A549 (cell line): ENCODE data around the gene IL4I1. TPM values are rescaled to one million over a fixed set of nuclear protein-coding genes. Genes with fewer than 3 reads are reported as not detected.
A peak's percentile ranks its signal among the peaks of the same experiment; 100 is the strongest.
"Not testable (repeated sequence)": the region's sequence is repeated elsewhere in the genome, so short reads cannot be mapped to it uniquely, and the experiment has no call there.

Experiments
- ATAC-seq, 2 experiments: fragments of 200-7000 bp in 1 of 2; fragments of >200 bp in 1 of 2; cut with Nextera tagmentation in 1 of 2; cut with Tn5 transposase in 1 of 2; 3 replicates each; pipeline versions ENCODE4 v1.8.0 to v1.9.1; 2018 to 2020; ENCODE audit warnings: mild to moderate bottlenecking in 1 of 2, moderate library complexity in 1 of 2
- CTCF ChIA-PET: fragments of 300-600 bp; sonication (Branson Sonifier 250); formaldehyde crosslinking; extraction: SDS; loops from one replicate; lab custom pipeline; 2021; ENCODE audit warnings: antibody characterized with exemption, inconsistent platforms; lab: Yijun Ruan, JAX
- POLR2A ChIA-PET: fragments of 350-600 bp; formaldehyde crosslinking; extraction: SDS; loops from one replicate; lab custom pipeline; 2021; ENCODE audit warnings: antibody characterized with exemption, inconsistent platforms; lab: Yijun Ruan, JAX
- DNase-seq, 2 experiments: peaks; one replicate each; pipeline versions ENCODE4 v3.0.0 to v3.0.0-alpha.2; 2011 to 2016; ENCODE audit warnings: low read depth in 1 of 2, low spot score in 1 of 2
- FAIRE-seq: peaks from 2 replicates; lab custom pipeline; 2011; peaks lifted over from hg19 to GRCh38; lab: Jason Lieb, UNC
- H3K27ac ChIP-seq, 2 experiments: fragments of >200 bp; sonication (Bioruptor Twin); formaldehyde crosslinking; 3 replicates each; pipeline ENCODE4 v1.5.1; 2016 to 2017
- H3K4me1 ChIP-seq: fragments of >200 bp; sonication (Bioruptor Twin); formaldehyde crosslinking; 3 replicates; pipeline ENCODE4 v1.6.1; 2016
- H3K4me2 ChIP-seq: fragments of >200 bp; sonication (Bioruptor Twin); formaldehyde crosslinking; 3 replicates; pipeline ENCODE4 v1.6.1; 2016
- H3K4me3 ChIP-seq: fragments of >200 bp; sonication (Bioruptor Twin); formaldehyde crosslinking; 3 replicates; pipeline ENCODE4 v1.5.1; 2016
- H3K9me3 ChIP-seq: fragments of >200 bp; sonication (Bioruptor Twin); formaldehyde crosslinking; 3 replicates; pipeline ENCODE4 v1.6.1; 2016
- BCL3 ChIP-seq: fragments of >200 bp; sonication (Bioruptor Twin); formaldehyde crosslinking; IDR thresholded peaks from 3 replicates; pipeline ENCODE4 v1.6.1; 2016
- BHLHE40 ChIP-seq: IDR thresholded peaks from 2 replicates; pipeline ENCODE4 v1.6.1; 2012; ENCODE audit warnings: low read depth, low read length, inconsistent platforms
- CBX8 ChIP-seq: fragments of 200-600 bp; sonication (generic); IDR thresholded peaks from 2 replicates; pipeline ENCODE4 v1.6.1; 2016
- CHD2 ChIP-seq: fragments of 150-350 bp; IDR thresholded peaks from 2 replicates; pipeline ENCODE4 v1.6.1; 2014; ENCODE audit warnings: low read length; ENCODE audit not compliant: partially characterized antibody
- EHMT2 ChIP-seq: fragments of 200-600 bp; sonication (generic); IDR thresholded peaks from 2 replicates; pipeline ENCODE4 v1.6.1; 2016; ENCODE audit warnings: antibody characterized with exemption, low read depth, mild to moderate bottlenecking, moderate library complexity
- ELK1 ChIP-seq: fragments of 150-350 bp; IDR thresholded peaks from 2 replicates; pipeline ENCODE4 v1.6.1; 2014; ENCODE audit warnings: low read depth, mild to moderate bottlenecking, low read length
- ESRRA ChIP-seq: fragments of 150-350 bp; IDR thresholded peaks from 2 replicates; pipeline ENCODE4 v1.6.1; 2014; ENCODE audit warnings: mild to moderate bottlenecking, low read length, borderline replicate concordance
- FOSB ChIP-seq: fragments of 250-450 bp; sonication (Bioruptor Pico); IDR thresholded peaks from 2 replicates; pipeline ENCODE4 v1.5.0; 2020; ENCODE audit warnings: mild to moderate bottlenecking, moderate library complexity
- FOXS1 ChIP-seq: fragments of 250-450 bp; sonication (Bioruptor Pico); IDR thresholded peaks from 2 replicates; pipeline ENCODE4 v1.5.0; 2020; ENCODE audit warnings: mild to moderate bottlenecking, moderate library complexity
- GATA3 ChIP-seq: IDR thresholded peaks from 2 replicates; pipeline ENCODE4 v1.6.1; 2012; ENCODE audit warnings: borderline replicate concordance
- HES2 ChIP-seq: fragments of >200 bp; sonication (Bioruptor Twin); formaldehyde crosslinking; IDR thresholded peaks from 2 replicates; pipeline ENCODE4 v1.6.1; 2016
- HMGXB4 ChIP-seq: fragments of 250-450 bp; sonication (Bioruptor Pico); IDR thresholded peaks from 2 replicates; pipeline ENCODE4 v1.5.0; 2021; ENCODE audit warnings: mild to moderate bottlenecking, moderate library complexity, borderline replicate concordance
- HOXA7 ChIP-seq: fragments of 250-450 bp; sonication (Bioruptor Pico); IDR thresholded peaks from 2 replicates; pipeline ENCODE4 v1.5.0; 2020; ENCODE audit warnings: mild to moderate bottlenecking, moderate library complexity
- HOXB13 ChIP-seq: fragments of 250-450 bp; sonication (Bioruptor Pico); IDR thresholded peaks from 2 replicates; pipeline ENCODE4 v1.5.0; 2020; ENCODE audit warnings: low read depth, mild to moderate bottlenecking, moderate library complexity
- HOXB5 ChIP-seq: fragments of 250-450 bp; sonication (Bioruptor Pico); IDR thresholded peaks from 2 replicates; pipeline ENCODE4 v1.5.0; 2020; ENCODE audit warnings: mild to moderate bottlenecking, moderate library complexity
- KDM1A ChIP-seq: fragments of 200-600 bp; sonication (generic); IDR thresholded peaks from 2 replicates; pipeline ENCODE4 v1.6.1; 2016; ENCODE audit warnings: low read depth, mild to moderate bottlenecking
- KDM5A ChIP-seq: fragments of 200-600 bp; sonication (generic); IDR thresholded peaks from 2 replicates; pipeline ENCODE4 v1.6.1; 2016; ENCODE audit warnings: antibody characterized with exemption, mild to moderate bottlenecking
- MAFK ChIP-seq: fragments of 450-650 bp; IDR thresholded peaks from 2 replicates; pipeline ENCODE4 v1.6.1; 2014; ENCODE audit not compliant: partially characterized antibody
- NPAS2 ChIP-seq: fragments of 250-450 bp; sonication (Bioruptor Pico); IDR thresholded peaks from 2 replicates; pipeline ENCODE4 v1.8.0; 2022; ENCODE audit warnings: mild to moderate bottlenecking, moderate library complexity, borderline replicate concordance
- PHF8 ChIP-seq: fragments of 200-600 bp; sonication (generic); IDR thresholded peaks from 2 replicates; pipeline ENCODE4 v1.6.1; 2016; ENCODE audit warnings: low read depth, mild to moderate bottlenecking, antibody characterized with exemption, moderate library complexity, borderline replicate concordance
- POLR2A ChIP-seq: IDR thresholded peaks from 2 replicates; pipeline ENCODE4 v1.6.1; 2012; ENCODE audit warnings: mild to moderate bottlenecking, low read length
- REST ChIP-seq: fragments of 200-600 bp; sonication (generic); IDR thresholded peaks from 2 replicates; pipeline ENCODE4 v1.6.1; 2016; ENCODE audit warnings: antibody characterized with exemption, mild to moderate bottlenecking, moderate library complexity
- SMC3 ChIP-seq: fragments of >200 bp; sonication (Bioruptor Twin); formaldehyde crosslinking; IDR thresholded peaks from 3 replicates; pipeline ENCODE4 v1.6.1; 2018; ENCODE audit warnings: inconsistent platforms
- TFCP2L1 ChIP-seq: fragments of 250-450 bp; sonication (Bioruptor Pico); IDR thresholded peaks from 2 replicates; pipeline ENCODE4 v1.5.0; 2021; ENCODE audit warnings: mild to moderate bottlenecking
- TP53 ChIP-seq: fragments of 250-450 bp; sonication (Bioruptor Pico); IDR thresholded peaks from 2 replicates; pipeline ENCODE4 v1.5.0; 2021; ENCODE audit warnings: mild to moderate bottlenecking, moderate library complexity
- WGBS: methylation state at CpG from one replicate; pipeline ENCODE4 v1.1.6; 2017; ENCODE audit errors: missing lambda C conversion rate; 5-methylcytosine and 5-hydroxymethylcytosine counted together
- polyA plus RNA-seq, 4 experiments: library from polyadenylated mRNA; depleted of rRNA in 3 of 4; stranded (reverse); fragments of >200 nt; fragmentation: RNase III in 1 of 4; extraction: RNeasy Plus Mini Kit Qiagen cat#74134 plus additional on column Dnase treatment in 1 of 4; gene quantifications; 2 replicates in 3 of 4; 3 replicates in 1 of 4; pipeline ENCODE4 v1.2.3, GENCODE V29; 2011 to 2017

The IL4I1 gene
- polyA plus RNA-seq, 2 of the 4 experiments (the other 2 are of a cell fraction) = 0.18 to 0.62 TPM

GRCh38 chr19:49926515-49926914 lies 29.8 kb upstream of the IL4I1 start:
- Histone ChIP-seq H3K27ac (no peak overlapping the region), H3K4me1 (peaks cover 23% of the 10 kb centered on the region), H3K9me3 (no peaks in the 10 kb centered on the region)
- CTCF ChIA-PET = interaction anchor here (0.9 to 3.9 kb wide), 4 partner anchors 10 to 36 kb away, joined by 3 to 26 read pairs (median 9); no protein-coding TSS in a partner anchor
- no peak for FAIRE-seq
- no peak for TF ChIP-seq SMC3
- no peak for TF ChIP-seq GATA3
- no peak for TF ChIP-seq KDM1A
- no peak for TF ChIP-seq HES2
- no peak for TF ChIP-seq EHMT2
- TF ChIP-seq FOXS1 (CRISPR knock-in tag) = no peak
- TF ChIP-seq HOXB13 (CRISPR knock-in tag) = no peak
- no peak for TF ChIP-seq HOXB5 (CRISPR knock-in tag)
- TF ChIP-seq TP53 (CRISPR knock-in tag) = no peak
- no peak for TF ChIP-seq NPAS2 (CRISPR knock-in tag)
- no peak for TF ChIP-seq REST
- no peak for TF ChIP-seq CHD2
- TF ChIP-seq FOSB = no peak
- TF ChIP-seq CBX8 = no peak
- no peak for TF ChIP-seq TFCP2L1
- TF ChIP-seq POLR2A = no peak
- no peak for TF ChIP-seq HMGXB4 (CRISPR knock-in tag)
- TF ChIP-seq KDM5A = no peak
- no peak for TF ChIP-seq BCL3
- TF ChIP-seq, all 56 proteins: peak for 0
- no peak for DNase-seq
- ATAC-seq = no peak
- WGBS = 96% methylated on average over 10 of the region's 10 CpGs
- Histone ChIP-seq H3K4me2 (no peak overlapping the region; the same call in 2 of the 3 replicates), H3K4me3 (no peak overlapping the region)
- POLR2A ChIA-PET = no interaction called here

GRCh38 chr19:49925486-49925885 lies 28.8 kb upstream of the IL4I1 start:
- FAIRE-seq (peak; percentile 63), DNase-seq (no peak), ATAC-seq (no peak)
- TF ChIP-seq FOXS1 (CRISPR knock-in tag) (no peak), BHLHE40 (no peak), BCL3 (no peak), ESRRA (no peak), NPAS2 (CRISPR knock-in tag) (no peak), MAFK (no peak), ELK1 (no peak), FOSB (no peak), PHF8 (no peak), HOXA7 (CRISPR knock-in tag) (no peak)
- Histone ChIP-seq H3K4me2 (no peak overlapping the region), H3K4me3 (no peak overlapping the region), H3K4me1 (peaks cover 23% of the 10 kb centered on the region), H3K9me3 (no peaks in the 10 kb centered on the region), H3K27ac (no peak overlapping the region)
- CTCF ChIA-PET = interaction anchor here (0.9 to 1.2 kb wide), 2 partner anchors 9 to 1341 kb away, joined by 3 read pairs; no protein-coding TSS in a partner anchor
- 95% methylated on average over 5 of the region's 5 CpGs for WGBS
- POLR2A ChIA-PET = interaction anchor here (0.7 kb wide), 1 partner anchor 17 kb away, joined by 4 read pairs; no protein-coding TSS in a partner anchor

- H3K9me3 ChIP-seq, ATAC-seq, H3K4me3 ChIP-seq, DNase-seq, FAIRE-seq, H3K4me2 ChIP-seq, POLR2A ChIA-PET: not testable (repeated sequence)
- Histone ChIP-seq H3K27ac (peak overlapping the region; percentile 54 to 75; a peak in 5 of 6 replicates), H3K4me1 (peaks cover 20% of the 10 kb centered on the region)
- WGBS = 96% methylated on average over 13 of the region's 13 CpGs
- CTCF ChIA-PET = interaction anchor here (0.9 to 1.2 kb wide), 3 partner anchors 13 to 1340 kb away, joined by 3 to 8 read pairs (median 3); no protein-coding TSS in a partner anchor
Measured at GRCh38 chr19:49924881-49925210, 28.2 kb upstream of the IL4I1 start.
